GM23338 (cell line): Measurements from ENCODE around the gene XRCC4. TPM values are rescaled to one million over a fixed set of nuclear protein-coding genes. Genes with fewer than 3 reads are reported as not detected.
A peak's percentile ranks its signal among the peaks of the same experiment; 100 is the strongest.

Experiments used
- ATAC-seq: fragments of 200-7000 bp; cut with Tn5 transposase; 3 replicates; pipeline ENCODE4 v1.9.1; 2020
- DNase-seq: peaks from one replicate; pipeline ENCODE4 v3.0.0-alpha.2; 2015; ENCODE audit warnings: low spot score
- H2AFZ ChIP-seq: fragments of 200-600 bp; sonication (generic); 2 replicates; pipeline ENCODE4 v1.8.0; 2016; ENCODE audit warnings: antibody characterized with exemption, mild to moderate bottlenecking, moderate library complexity
- H3F3A ChIP-seq: fragments of 200-600 bp; sonication (generic); replicated peaks from 2 replicates; pipeline ENCODE4 v1.8.0; 2017; ENCODE audit warnings: antibody characterized with exemption, mixed run types, low read depth
- H3K27ac ChIP-seq: fragments of 200-600 bp; sonication (generic); 2 replicates; pipeline ENCODE4 v1.6.1; 2016; ENCODE audit warnings: low read depth
- H3K27me3 ChIP-seq: fragments of 200-600 bp; sonication (generic); 2 replicates; pipeline ENCODE4 v1.8.0; 2016; ENCODE audit warnings: mild to moderate bottlenecking, mixed run types, moderate library complexity; ENCODE audit not compliant: insufficient read depth
- H3K36me3 ChIP-seq: fragments of 200-600 bp; sonication (generic); 2 replicates; pipeline ENCODE4 v1.8.0; 2016; ENCODE audit warnings: mild to moderate bottlenecking; ENCODE audit not compliant: insufficient read depth
- H3K4me1 ChIP-seq: fragments of 200-600 bp; sonication (generic); 2 replicates; pipeline ENCODE4 v1.8.0; 2016; ENCODE audit warnings: mild to moderate bottlenecking, moderate library complexity; ENCODE audit not compliant: insufficient read depth
- H3K4me2 ChIP-seq: fragments of 200-600 bp; sonication (generic); 2 replicates; pipeline ENCODE4 v1.7.1; 2017; ENCODE audit warnings: mixed run types
- H3K4me3 ChIP-seq: fragments of 200-600 bp; sonication (generic); 2 replicates; pipeline ENCODE4 v1.6.1; 2016; ENCODE audit warnings: mixed run types
- H3K79me2 ChIP-seq: fragments of 200-600 bp; sonication (generic); replicated peaks from 2 replicates; pipeline ENCODE4 v1.8.0; 2017; ENCODE audit warnings: mild to moderate bottlenecking; ENCODE audit not compliant: insufficient read depth
- H3K9me2 ChIP-seq: fragments of 200-600 bp; sonication (generic); 2 replicates; pipeline ENCODE4 v1.8.0; 2017; ENCODE audit not compliant: insufficient read depth
- H4K20me1 ChIP-seq: fragments of 200-600 bp; sonication (generic); replicated peaks from 2 replicates; pipeline ENCODE4 v1.8.0; 2017; ENCODE audit warnings: mild to moderate bottlenecking; ENCODE audit not compliant: insufficient read depth
- H3K27ac Mint-ChIP-seq: 2 replicates; pipeline ENCODE4 v1.8.0; 2020; ENCODE audit warnings: inconsistent platforms, mild to moderate bottlenecking, moderate library complexity, mixed read lengths
- H3K27me3 Mint-ChIP-seq: 3 replicates; pipeline ENCODE4 v1.8.0; 2022; ENCODE audit warnings: low read depth, mild to moderate bottlenecking, moderate library complexity, mixed read lengths, inconsistent platforms; ENCODE audit not compliant: insufficient read depth, poor library complexity
- H3K36me3 Mint-ChIP-seq: 3 replicates; pipeline ENCODE4 v1.8.0; 2021; ENCODE audit warnings: low read depth, mild to moderate bottlenecking, inconsistent platforms, moderate library complexity, mixed read lengths
- H3K4me1 Mint-ChIP-seq: 3 replicates; pipeline ENCODE4 v1.8.0; 2020; ENCODE audit warnings: mild to moderate bottlenecking, inconsistent platforms, mixed read lengths
- H3K4me3 Mint-ChIP-seq: 3 replicates; pipeline ENCODE4 v1.8.0; 2021; ENCODE audit warnings: moderate library complexity, mild to moderate bottlenecking, inconsistent platforms, mixed read lengths
- H3K9me3 Mint-ChIP-seq: 3 replicates; pipeline ENCODE4 v1.8.0; 2020; ENCODE audit warnings: moderate library complexity, mild to moderate bottlenecking, inconsistent platforms, mixed read lengths
- CREB1 ChIP-seq: fragments of 250-450 bp; sonication (Bioruptor Pico); IDR thresholded peaks from 2 replicates; pipeline ENCODE4 v1.5.0; 2020; ENCODE audit warnings: low read depth, mild to moderate bottlenecking, moderate library complexity
- EZH2 ChIP-seq: fragments of 200-600 bp; sonication (generic); IDR thresholded peaks from one replicate; pipeline ENCODE4 v1.8.0; 2017; ENCODE audit warnings: antibody characterized with exemption, mild to moderate bottlenecking, low read depth; ENCODE audit not compliant: unreplicated experiment
- EZH2phosphoT487 ChIP-seq: fragments of 200-600 bp; sonication (generic); IDR thresholded peaks from one replicate; pipeline ENCODE4 v1.8.1; 2018; ENCODE audit warnings: antibody characterized with exemption; ENCODE audit not compliant: unreplicated experiment
- JUNB ChIP-seq: IDR thresholded peaks from one replicate; pipeline ENCODE4 v1.6.1; 2016; ENCODE audit warnings: antibody characterized with exemption; ENCODE audit not compliant: unreplicated experiment
- NANOG ChIP-seq: IDR thresholded peaks from 2 replicates; pipeline ENCODE4 v1.6.1; 2016; ENCODE audit warnings: antibody characterized with exemption, borderline replicate concordance
- POLR2AphosphoS5 ChIP-seq: IDR thresholded peaks from 2 replicates; pipeline ENCODE4 v1.6.1; 2016; ENCODE audit warnings: antibody characterized with exemption, low read depth
- STAT1 ChIP-seq: IDR thresholded peaks from one replicate; pipeline ENCODE4 v1.6.1; 2016; ENCODE audit warnings: antibody characterized with exemption; ENCODE audit not compliant: unreplicated experiment
- ZNF114 ChIP-seq: fragments of 250-450 bp; sonication (Bioruptor Pico); IDR thresholded peaks from 2 replicates; pipeline ENCODE4 v1.5.0; 2020; ENCODE audit warnings: mild to moderate bottlenecking, moderate library complexity
- ZNF331 ChIP-seq: fragments of 250-450 bp; sonication (Bioruptor Pico); IDR thresholded peaks from 2 replicates; pipeline ENCODE4 v1.5.0; 2020; ENCODE audit warnings: low read depth, mild to moderate bottlenecking, moderate library complexity
- polyA plus RNA-seq: library from polyadenylated mRNA; unstranded; fragments of >200 nt; fragmentation: Nextera tagmentation; extraction: Ambion mirVana; gene quantifications from 2 replicates; pipeline ENCODE4 v1.2.1, GENCODE V29; 2016
- total RNA-seq: library from RNA; depleted of rRNA; stranded (reverse); fragments of >200 nt; shearing (Covaris generic); gene quantifications from 2 replicates; pipeline ENCODE4 v1.2.3, GENCODE V29; 2014
- TF ChIP-seq, protein P1 (sequence below): fragments of 250-450 bp; sonication (Bioruptor Pico); IDR thresholded peaks from 2 replicates; pipeline ENCODE4 v1.5.0; 2020; ENCODE audit warnings: mild to moderate bottlenecking, moderate library complexity
- TF ChIP-seq, protein P2 (sequence below): IDR thresholded peaks from 2 replicates; pipeline ENCODE4 v1.6.1; 2016; ENCODE audit warnings: antibody characterized with exemption
- TF ChIP-seq, protein P3 (sequence below), 2 experiments: fragments of 200-600 bp in 1 of 2; sonication (generic) in 1 of 2; conservative IDR thresholded peaks; 2 replicates each; pipeline versions ENCODE4 v1.5.1 to v1.6.1; 2016 to 2017; ENCODE audit warnings: antibody characterized with exemption in 2 of 2, low read depth in 2 of 2, mild to moderate bottlenecking in 2 of 2, moderate library complexity in 1 of 2
- TF ChIP-seq, protein P4 (sequence below): IDR thresholded peaks from one replicate; pipeline ENCODE4 v1.6.1; 2018; ENCODE audit warnings: antibody characterized with exemption; ENCODE audit not compliant: unreplicated experiment

XRCC4 gene
- total and polyA plus RNA-seq, 2 experiments from 2014 or later = 11.5 to 22.4 TPM

DNA sequence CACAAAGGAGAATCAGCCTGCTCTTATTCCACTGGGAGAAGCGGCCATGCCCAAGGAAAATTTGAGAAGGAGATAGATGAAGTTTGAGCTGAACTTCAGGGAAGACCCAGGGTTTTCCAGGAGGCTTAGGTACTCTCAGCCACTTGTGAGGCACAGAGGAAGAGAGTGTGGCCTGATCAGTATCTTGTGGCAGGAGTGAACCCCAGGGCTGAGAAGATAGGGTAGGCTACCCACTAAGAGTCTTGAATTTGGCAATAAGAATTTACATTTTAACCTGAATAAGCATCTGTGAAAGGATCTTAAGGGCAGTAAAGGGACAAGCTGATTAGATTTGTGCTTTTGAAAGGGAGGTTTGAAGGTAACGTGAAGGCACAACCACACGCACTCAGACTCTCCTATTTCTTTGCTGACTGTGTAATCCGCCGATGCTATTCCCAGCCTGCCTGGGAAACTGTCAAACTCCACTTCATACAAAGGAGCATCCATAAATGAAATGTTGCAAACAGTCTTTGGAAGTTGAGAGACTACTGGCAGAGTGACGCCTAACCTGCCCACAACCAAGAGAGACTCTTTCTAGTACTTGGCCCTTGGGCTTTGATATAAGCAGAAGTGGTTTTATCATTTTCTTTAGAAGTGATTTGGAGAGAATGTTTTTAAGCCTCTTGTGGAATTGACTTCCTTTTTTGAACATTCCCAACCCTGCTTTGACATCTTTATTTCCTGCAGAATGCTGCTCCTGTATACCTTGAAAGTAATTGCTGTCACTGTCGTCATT is 286.0 kb downstream of the XRCC4 start:
- no peaks in the 10 kb centered on the region for H4K20me1 ChIP-seq
- TF ChIP-seq ZNF331 (CRISPR knock-in tag) (no peak), ZNF114 (CRISPR knock-in tag) (no peak), EZH2phosphoT487 (no peak), JUNB (no peak), CREB1 (CRISPR knock-in tag) (no peak), STAT1 (no peak), POLR2AphosphoS5 (no peak), NANOG (no peak), EZH2 (no peak)
- TF ChIP-seq, protein P1, sequence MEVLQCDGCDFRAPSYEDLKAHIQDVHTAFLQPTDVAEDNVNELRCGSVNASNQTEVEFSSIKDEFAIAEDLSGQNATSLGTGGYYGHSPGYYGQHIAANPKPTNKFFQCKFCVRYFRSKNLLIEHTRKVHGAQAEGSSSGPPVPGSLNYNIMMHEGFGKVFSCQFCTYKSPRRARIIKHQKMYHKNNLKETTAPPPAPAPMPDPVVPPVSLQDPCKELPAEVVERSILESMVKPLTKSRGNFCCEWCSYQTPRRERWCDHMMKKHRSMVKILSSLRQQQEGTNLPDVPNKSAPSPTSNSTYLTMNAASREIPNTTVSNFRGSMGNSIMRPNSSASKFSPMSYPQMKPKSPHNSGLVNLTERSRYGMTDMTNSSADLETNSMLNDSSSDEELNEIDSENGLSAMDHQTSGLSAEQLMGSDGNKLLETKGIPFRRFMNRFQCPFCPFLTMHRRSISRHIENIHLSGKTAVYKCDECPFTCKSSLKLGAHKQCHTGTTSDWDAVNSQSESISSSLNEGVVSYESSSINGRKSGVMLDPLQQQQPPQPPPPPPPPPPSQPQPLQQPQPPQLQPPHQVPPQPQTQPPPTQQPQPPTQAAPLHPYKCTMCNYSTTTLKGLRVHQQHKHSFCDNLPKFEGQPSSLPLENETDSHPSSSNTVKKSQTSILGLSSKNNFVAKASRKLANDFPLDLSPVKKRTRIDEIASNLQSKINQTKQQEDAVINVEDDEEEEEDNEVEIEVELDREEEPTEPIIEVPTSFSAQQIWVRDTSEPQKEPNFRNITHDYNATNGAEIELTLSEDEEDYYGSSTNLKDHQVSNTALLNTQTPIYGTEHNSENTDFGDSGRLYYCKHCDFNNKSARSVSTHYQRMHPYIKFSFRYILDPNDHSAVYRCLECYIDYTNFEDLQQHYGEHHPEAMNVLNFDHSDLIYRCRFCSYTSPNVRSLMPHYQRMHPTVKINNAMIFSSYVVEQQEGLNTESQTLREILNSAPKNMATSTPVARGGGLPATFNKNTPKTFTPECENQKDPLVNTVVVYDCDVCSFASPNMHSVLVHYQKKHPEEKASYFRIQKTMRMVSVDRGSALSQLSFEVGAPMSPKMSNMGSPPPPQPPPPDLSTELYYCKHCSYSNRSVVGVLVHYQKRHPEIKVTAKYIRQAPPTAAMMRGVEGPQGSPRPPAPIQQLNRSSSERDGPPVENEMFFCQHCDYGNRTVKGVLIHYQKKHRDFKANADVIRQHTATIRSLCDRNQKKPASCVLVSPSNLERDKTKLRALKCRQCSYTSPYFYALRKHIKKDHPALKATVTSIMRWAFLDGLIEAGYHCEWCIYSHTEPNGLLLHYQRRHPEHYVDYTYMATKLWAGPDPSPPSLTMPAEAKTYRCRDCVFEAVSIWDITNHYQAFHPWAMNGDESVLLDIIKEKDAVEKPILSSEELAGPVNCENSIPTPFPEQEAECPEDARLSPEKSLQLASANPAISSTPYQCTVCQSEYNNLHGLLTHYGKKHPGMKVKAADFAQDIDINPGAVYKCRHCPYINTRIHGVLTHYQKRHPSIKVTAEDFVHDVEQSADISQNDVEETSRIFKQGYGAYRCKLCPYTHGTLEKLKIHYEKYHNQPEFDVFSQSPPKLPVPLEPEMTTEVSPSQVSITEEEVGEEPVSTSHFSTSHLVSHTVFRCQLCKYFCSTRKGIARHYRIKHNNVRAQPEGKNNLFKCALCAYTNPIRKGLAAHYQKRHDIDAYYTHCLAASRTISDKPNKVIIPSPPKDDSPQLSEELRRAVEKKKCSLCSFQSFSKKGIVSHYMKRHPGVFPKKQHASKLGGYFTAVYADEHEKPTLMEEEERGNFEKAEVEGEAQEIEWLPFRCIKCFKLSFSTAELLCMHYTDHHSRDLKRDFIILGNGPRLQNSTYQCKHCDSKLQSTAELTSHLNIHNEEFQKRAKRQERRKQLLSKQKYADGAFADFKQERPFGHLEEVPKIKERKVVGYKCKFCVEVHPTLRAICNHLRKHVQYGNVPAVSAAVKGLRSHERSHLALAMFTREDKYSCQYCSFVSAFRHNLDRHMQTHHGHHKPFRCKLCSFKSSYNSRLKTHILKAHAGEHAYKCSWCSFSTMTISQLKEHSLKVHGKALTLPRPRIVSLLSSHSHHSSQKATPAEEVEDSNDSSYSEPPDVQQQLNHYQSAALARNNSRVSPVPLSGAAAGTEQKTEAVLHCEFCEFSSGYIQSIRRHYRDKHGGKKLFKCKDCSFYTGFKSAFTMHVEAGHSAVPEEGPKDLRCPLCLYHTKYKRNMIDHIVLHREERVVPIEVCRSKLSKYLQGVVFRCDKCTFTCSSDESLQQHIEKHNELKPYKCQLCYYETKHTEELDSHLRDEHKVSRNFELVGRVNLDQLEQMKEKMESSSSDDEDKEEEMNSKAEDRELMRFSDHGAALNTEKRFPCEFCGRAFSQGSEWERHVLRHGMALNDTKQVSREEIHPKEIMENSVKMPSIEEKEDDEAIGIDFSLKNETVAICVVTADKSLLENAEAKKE (CRISPR knock-in tag) = no peak
- TF ChIP-seq, protein P2, sequence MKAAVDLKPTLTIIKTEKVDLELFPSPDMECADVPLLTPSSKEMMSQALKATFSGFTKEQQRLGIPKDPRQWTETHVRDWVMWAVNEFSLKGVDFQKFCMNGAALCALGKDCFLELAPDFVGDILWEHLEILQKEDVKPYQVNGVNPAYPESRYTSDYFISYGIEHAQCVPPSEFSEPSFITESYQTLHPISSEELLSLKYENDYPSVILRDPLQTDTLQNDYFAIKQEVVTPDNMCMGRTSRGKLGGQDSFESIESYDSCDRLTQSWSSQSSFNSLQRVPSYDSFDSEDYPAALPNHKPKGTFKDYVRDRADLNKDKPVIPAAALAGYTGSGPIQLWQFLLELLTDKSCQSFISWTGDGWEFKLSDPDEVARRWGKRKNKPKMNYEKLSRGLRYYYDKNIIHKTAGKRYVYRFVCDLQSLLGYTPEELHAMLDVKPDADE = no peak
- TF ChIP-seq, protein P3, sequence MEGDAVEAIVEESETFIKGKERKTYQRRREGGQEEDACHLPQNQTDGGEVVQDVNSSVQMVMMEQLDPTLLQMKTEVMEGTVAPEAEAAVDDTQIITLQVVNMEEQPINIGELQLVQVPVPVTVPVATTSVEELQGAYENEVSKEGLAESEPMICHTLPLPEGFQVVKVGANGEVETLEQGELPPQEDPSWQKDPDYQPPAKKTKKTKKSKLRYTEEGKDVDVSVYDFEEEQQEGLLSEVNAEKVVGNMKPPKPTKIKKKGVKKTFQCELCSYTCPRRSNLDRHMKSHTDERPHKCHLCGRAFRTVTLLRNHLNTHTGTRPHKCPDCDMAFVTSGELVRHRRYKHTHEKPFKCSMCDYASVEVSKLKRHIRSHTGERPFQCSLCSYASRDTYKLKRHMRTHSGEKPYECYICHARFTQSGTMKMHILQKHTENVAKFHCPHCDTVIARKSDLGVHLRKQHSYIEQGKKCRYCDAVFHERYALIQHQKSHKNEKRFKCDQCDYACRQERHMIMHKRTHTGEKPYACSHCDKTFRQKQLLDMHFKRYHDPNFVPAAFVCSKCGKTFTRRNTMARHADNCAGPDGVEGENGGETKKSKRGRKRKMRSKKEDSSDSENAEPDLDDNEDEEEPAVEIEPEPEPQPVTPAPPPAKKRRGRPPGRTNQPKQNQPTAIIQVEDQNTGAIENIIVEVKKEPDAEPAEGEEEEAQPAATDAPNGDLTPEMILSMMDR (conservative IDR thresholded peaks at IDR 0.05; ENCODE audit: low read depth in 2 of 2) = no peak
- TF ChIP-seq, protein P4, sequence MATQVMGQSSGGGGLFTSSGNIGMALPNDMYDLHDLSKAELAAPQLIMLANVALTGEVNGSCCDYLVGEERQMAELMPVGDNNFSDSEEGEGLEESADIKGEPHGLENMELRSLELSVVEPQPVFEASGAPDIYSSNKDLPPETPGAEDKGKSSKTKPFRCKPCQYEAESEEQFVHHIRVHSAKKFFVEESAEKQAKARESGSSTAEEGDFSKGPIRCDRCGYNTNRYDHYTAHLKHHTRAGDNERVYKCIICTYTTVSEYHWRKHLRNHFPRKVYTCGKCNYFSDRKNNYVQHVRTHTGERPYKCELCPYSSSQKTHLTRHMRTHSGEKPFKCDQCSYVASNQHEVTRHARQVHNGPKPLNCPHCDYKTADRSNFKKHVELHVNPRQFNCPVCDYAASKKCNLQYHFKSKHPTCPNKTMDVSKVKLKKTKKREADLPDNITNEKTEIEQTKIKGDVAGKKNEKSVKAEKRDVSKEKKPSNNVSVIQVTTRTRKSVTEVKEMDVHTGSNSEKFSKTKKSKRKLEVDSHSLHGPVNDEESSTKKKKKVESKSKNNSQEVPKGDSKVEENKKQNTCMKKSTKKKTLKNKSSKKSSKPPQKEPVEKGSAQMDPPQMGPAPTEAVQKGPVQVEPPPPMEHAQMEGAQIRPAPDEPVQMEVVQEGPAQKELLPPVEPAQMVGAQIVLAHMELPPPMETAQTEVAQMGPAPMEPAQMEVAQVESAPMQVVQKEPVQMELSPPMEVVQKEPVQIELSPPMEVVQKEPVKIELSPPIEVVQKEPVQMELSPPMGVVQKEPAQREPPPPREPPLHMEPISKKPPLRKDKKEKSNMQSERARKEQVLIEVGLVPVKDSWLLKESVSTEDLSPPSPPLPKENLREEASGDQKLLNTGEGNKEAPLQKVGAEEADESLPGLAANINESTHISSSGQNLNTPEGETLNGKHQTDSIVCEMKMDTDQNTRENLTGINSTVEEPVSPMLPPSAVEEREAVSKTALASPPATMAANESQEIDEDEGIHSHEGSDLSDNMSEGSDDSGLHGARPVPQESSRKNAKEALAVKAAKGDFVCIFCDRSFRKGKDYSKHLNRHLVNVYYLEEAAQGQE = no peak
- ATAC-seq (no peak), DNase-seq (no peak)
- no peak overlapping the region for H3K4me2 ChIP-seq
- no peaks in the 10 kb centered on the region for H3K36me3 ChIP-seq
- H3K9me2 ChIP-seq = 0 out of 2 replicates have a peak, but pooled peaks cover 4% of the 10 kb centered on the region
- H3K27ac Mint-ChIP-seq = no peak overlapping the region
- H3K79me2 ChIP-seq = no peaks in the 10 kb centered on the region
- no peaks in the 10 kb centered on the region for H3F3A ChIP-seq
- no peak overlapping the region for H3K27ac ChIP-seq
- H3K4me1 ChIP-seq = 0 out of 2 replicates have a peak, but pooled peaks cover 2% of the 10 kb centered on the region
- no peaks in the 10 kb centered on the region for H3K27me3 ChIP-seq
- peaks cover 9% of the 10 kb centered on the region; the same call in 2 of the 3 replicates for H3K36me3 Mint-ChIP-seq
- peaks cover 4% of the 10 kb centered on the region; the same call in 2 of the 3 replicates for H3K9me3 Mint-ChIP-seq
- peak overlapping the region; percentile 5; the same call in 1 of the 2 replicates for H2AFZ ChIP-seq
- peaks cover 3% of the 10 kb centered on the region; the same call in 2 of the 3 replicates for H3K4me1 Mint-ChIP-seq
- H3K4me3 Mint-ChIP-seq = no peak overlapping the region
- H3K4me3 ChIP-seq = no peak overlapping the region
- no peaks in the 10 kb centered on the region for H3K27me3 Mint-ChIP-seq
